Type B pancreatic cell (in vitro differentiated cells): ENCODE data around the gene ITGA1. TPM values are rescaled to one million over a fixed set of nuclear protein-coding genes. Genes with fewer than 3 reads are reported as not detected.

ENCODE experiments used
- DNase-seq: peaks from one replicate; pipeline ENCODE4 v3.0.0; 2021; ENCODE audit warnings: mixed read lengths; ENCODE audit not compliant: unreplicated experiment; ENCODE audit errors: extremely low spot score
- H3K27ac Mint-ChIP-seq: 2 replicates; pipeline ENCODE4 v1.8.0; 2021; ENCODE audit warnings: mild to moderate bottlenecking, mixed read lengths
- H3K27me3 Mint-ChIP-seq: 2 replicates; pipeline ENCODE4 v1.8.0; 2021; ENCODE audit warnings: mixed read lengths
- H3K36me3 Mint-ChIP-seq: 2 replicates; pipeline ENCODE4 v1.8.0; 2021; ENCODE audit warnings: mixed read lengths
- H3K4me1 Mint-ChIP-seq: one replicate; pipeline ENCODE4 v1.8.0; 2021; ENCODE audit warnings: mixed read lengths; ENCODE audit not compliant: unreplicated experiment
- H3K4me3 Mint-ChIP-seq: 2 replicates; pipeline ENCODE4 v1.8.0; 2021; ENCODE audit warnings: mild to moderate bottlenecking, mixed read lengths
- H3K9me3 Mint-ChIP-seq: 2 replicates; pipeline ENCODE4 v1.8.0; 2021; ENCODE audit warnings: mixed read lengths
- total RNA-seq: library from RNA; stranded (reverse); gene quantifications from 2 replicates; pipeline ENCODE4 v1.2.1, GENCODE V29; 2021; ENCODE audit warnings: low replicate concordance
- TF ChIP-seq, protein P1 (sequence below): fragments of 200-600 bp; sonication (generic); conservative IDR thresholded peaks from 2 replicates; pipeline ENCODE4 v1.5.0; 2021; ENCODE audit warnings: antibody characterized with exemption, mild to moderate bottlenecking

Gene ITGA1
- total RNA-seq, 1 donor from 2014 or later: 17.0 TPM

DNA sequence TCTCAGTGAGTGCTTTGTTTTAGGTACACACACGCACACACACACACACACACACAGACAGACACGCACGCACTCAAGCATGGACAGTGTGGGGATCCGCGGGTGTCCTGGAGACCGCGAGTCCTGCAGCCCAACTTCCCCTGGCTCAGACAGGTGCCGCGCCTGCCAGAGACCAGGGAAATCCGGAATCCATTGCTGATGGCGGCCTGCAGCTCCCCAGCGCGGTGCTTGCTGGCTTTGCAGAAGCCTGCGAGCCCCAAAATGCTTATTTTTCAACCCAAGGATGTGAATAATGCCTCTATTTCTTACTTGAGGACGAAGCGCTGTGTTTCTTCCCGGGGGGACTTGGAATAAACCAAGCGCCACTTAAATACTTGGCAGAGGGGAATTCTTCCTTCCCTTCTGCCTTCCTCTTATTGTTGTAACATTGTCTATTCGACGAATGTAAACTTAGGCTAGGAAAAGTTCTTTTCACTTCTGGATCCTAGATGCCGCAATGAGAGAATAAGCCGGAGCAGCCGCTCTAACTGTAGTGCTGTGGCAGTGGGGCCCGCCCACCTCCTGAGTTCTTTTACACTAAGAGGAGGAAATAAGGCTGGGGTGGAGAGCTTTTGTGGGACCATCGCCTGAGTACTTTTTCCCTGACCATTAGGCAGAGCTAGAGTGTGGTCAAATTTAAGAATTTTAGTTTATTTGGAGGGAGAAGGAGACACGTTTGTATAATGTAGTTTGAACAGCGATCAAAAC lies 202.2 kb downstream of the ITGA1 start:
- TF ChIP-seq, protein P1, sequence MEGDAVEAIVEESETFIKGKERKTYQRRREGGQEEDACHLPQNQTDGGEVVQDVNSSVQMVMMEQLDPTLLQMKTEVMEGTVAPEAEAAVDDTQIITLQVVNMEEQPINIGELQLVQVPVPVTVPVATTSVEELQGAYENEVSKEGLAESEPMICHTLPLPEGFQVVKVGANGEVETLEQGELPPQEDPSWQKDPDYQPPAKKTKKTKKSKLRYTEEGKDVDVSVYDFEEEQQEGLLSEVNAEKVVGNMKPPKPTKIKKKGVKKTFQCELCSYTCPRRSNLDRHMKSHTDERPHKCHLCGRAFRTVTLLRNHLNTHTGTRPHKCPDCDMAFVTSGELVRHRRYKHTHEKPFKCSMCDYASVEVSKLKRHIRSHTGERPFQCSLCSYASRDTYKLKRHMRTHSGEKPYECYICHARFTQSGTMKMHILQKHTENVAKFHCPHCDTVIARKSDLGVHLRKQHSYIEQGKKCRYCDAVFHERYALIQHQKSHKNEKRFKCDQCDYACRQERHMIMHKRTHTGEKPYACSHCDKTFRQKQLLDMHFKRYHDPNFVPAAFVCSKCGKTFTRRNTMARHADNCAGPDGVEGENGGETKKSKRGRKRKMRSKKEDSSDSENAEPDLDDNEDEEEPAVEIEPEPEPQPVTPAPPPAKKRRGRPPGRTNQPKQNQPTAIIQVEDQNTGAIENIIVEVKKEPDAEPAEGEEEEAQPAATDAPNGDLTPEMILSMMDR: peak; percentile 34
- peaks cover 8% of the 10 kb centered on the region for H3K4me1 Mint-ChIP-seq
- no peaks in the 10 kb centered on the region for H3K9me3 Mint-ChIP-seq
- H3K27ac Mint-ChIP-seq: peak overlapping the region; percentile 42
- H3K36me3 Mint-ChIP-seq: peaks cover 4% of the 10 kb centered on the region
- no peak for DNase-seq
- H3K27me3 Mint-ChIP-seq: peaks cover 61% of the 10 kb centered on the region
- peak overlapping the region; percentile 87 for H3K4me3 Mint-ChIP-seq

DNA sequence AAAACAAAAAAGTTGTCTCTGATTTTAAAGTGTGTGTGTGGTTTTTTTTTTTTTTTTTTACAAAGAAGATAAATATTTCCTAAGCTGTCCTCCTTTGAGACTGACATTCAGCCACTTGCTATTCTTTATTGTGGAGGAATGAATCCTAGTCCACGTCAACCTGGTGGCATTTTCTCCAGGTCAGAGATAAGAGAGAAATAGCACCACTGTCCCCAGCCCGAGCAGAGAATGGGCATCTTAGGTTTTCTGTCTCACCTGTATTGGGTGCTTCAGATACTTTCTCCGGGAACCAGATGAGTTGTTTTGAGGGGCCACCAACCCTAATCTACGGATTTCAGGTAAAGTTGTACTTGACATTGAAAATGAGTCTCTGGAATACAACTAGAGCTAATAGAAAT lies 202.8 kb downstream of the ITGA1 start:
- peaks cover 4% of the 10 kb centered on the region for H3K36me3 Mint-ChIP-seq

DNA sequence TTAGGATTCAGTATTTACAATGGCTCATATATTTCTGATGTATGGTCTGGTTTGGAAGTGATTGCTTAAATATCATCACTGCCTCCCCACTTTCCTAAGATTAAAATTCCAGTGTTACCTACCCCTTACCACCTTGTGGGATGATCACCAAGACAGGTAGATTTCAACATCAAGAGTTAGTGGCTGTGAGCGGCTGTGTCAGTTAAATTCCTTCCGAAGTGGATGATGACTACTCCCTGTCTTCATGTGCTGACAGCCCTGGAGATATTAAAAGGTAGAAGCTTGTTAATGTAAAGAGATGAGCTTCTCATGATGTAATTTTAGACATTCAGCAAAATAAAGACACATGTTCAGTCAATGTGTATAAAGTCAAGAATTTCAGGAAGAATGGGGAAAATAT lies 205.7 kb downstream of the ITGA1 start:
- no peak for DNase-seq
- H3K4me1 Mint-ChIP-seq: peaks cover 12% of the 10 kb centered on the region
- TF ChIP-seq, protein P1: no peak
- H3K4me3 Mint-ChIP-seq: no peak overlapping the region
- H3K27me3 Mint-ChIP-seq: peaks cover 34% of the 10 kb centered on the region
- H3K36me3 Mint-ChIP-seq: peaks cover 4% of the 10 kb centered on the region
- no peak overlapping the region for H3K27ac Mint-ChIP-seq
- no peaks in the 10 kb centered on the region for H3K9me3 Mint-ChIP-seq

More for the DNA sequence above, 202.8 kb downstream of the ITGA1 start:
- Mint-ChIP-seq H3K4me1 (peaks cover 8% of the 10 kb centered on the region), H3K27me3 (peaks cover 58% of the 10 kb centered on the region), H3K4me3 (peak overlapping the region; percentile 87), H3K27ac (peak overlapping the region; percentile 42), H3K9me3 (no peaks in the 10 kb centered on the region)
- TF ChIP-seq, protein P1: no peak
- no peak for DNase-seq

DNA sequence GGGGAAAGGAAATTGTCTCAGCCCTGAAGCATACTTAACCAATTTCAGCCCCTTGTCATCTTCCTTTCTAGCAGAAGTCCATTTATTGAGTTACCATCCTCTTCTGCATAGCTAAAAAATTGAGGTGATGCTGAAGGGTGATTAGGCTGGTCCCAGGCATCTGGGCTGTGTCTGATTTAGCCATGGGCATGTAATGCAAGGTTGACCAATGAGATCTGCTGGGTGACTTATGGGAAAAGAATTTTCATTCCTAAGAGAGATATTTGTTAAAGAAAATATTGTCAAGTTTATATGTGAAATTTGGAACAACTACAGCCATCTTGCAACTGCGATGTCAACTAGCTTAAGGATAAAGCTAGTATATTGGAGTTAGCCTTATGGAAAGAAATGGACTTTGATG lies 206.6 kb downstream of the ITGA1 start:
- Mint-ChIP-seq H3K27ac (no peak overlapping the region), H3K9me3 (no peaks in the 10 kb centered on the region), H3K4me3 (no peak overlapping the region), H3K36me3 (peaks cover 4% of the 10 kb centered on the region), H3K27me3 (peaks cover 30% of the 10 kb centered on the region), H3K4me1 (peaks cover 9% of the 10 kb centered on the region)
- TF ChIP-seq, protein P1: no peak
- DNase-seq: no peak

DNA sequence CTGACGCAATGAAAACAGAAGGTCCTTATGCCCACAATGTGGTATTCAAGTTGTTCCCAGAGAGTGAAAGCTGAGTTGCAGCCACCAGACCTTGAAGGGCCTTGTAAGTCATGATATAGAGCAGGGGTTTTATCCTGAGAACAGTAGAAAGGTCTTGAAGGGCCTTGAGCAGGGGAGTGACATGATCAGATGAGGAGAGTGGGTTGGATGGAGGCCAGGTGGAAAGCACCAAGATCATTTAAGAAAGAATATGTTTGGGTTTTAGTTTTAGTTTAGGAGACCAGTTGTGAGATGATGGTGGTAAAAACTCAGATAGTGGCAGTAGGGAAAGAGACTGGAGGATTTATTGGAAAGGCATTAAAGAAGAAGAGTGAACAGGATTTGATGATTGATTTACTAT lies 207.4 kb downstream of the ITGA1 start:
- Mint-ChIP-seq H3K4me1 (peaks cover 7% of the 10 kb centered on the region), H3K27ac (no peak overlapping the region), H3K4me3 (no peak overlapping the region), H3K27me3 (peaks cover 25% of the 10 kb centered on the region), H3K9me3 (no peaks in the 10 kb centered on the region), H3K36me3 (peaks cover 4% of the 10 kb centered on the region)
- no peak for DNase-seq
- TF ChIP-seq, protein P1: no peak
